Fibroblast of the aortic adventitia (primary cell): ENCODE measurements around the gene CELF4. TPM values are rescaled to one million over a fixed set of nuclear protein-coding genes. Genes with fewer than 3 reads are reported as not detected.

Experiments used
- DNase-seq: peaks from one replicate; pipeline ENCODE4 v3.0.0-alpha.2; 2010; ENCODE audit warnings: low read depth
- H3K4me3 ChIP-seq: 2 replicates; pipeline ENCODE4 v1.5.1; 2011; ENCODE audit warnings: low read depth, mild to moderate bottlenecking, control low read depth, low read length, moderate library complexity
- total RNA-seq: library from RNA; depleted of rRNA; stranded (reverse); fragments of >200 nt; gene quantifications from 2 replicates; pipeline ENCODE4 v1.2.3, GENCODE V29; 2012; ENCODE audit warnings: low replicate concordance
- TF ChIP-seq, protein P1 (sequence below): IDR thresholded peaks from 2 replicates; pipeline ENCODE4 v1.5.1; 2011; ENCODE audit warnings: mild to moderate bottlenecking, low read length, control low read depth, inconsistent platforms; ENCODE audit not compliant: insufficient read depth

Gene CELF4
- total RNA-seq, 1 donor = not detected

DNA sequence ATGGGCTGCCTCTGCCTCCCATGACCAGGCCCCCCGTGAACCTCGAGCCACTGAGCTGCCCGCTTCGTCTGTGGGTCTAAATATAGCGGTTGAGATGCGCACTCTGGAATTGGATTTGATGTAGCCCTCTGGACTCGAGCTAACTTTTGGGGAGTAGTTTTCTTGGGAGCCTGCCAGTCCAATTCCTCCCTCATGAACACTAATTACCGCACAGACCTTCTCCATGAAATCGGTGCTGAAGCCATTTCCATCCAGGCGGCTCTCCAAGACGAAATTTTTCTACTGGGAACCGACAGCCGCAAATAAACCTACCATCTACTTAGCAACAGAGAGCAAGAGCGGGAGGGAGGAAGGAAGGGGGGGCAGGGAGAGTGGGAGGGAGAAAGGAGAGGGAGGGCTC lies 63.6 kb downstream of the CELF4 start:
- no peak overlapping the region for H3K4me3 ChIP-seq
- DNase-seq = no peak
- TF ChIP-seq, protein P1, sequence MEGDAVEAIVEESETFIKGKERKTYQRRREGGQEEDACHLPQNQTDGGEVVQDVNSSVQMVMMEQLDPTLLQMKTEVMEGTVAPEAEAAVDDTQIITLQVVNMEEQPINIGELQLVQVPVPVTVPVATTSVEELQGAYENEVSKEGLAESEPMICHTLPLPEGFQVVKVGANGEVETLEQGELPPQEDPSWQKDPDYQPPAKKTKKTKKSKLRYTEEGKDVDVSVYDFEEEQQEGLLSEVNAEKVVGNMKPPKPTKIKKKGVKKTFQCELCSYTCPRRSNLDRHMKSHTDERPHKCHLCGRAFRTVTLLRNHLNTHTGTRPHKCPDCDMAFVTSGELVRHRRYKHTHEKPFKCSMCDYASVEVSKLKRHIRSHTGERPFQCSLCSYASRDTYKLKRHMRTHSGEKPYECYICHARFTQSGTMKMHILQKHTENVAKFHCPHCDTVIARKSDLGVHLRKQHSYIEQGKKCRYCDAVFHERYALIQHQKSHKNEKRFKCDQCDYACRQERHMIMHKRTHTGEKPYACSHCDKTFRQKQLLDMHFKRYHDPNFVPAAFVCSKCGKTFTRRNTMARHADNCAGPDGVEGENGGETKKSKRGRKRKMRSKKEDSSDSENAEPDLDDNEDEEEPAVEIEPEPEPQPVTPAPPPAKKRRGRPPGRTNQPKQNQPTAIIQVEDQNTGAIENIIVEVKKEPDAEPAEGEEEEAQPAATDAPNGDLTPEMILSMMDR = no peak

DNA sequence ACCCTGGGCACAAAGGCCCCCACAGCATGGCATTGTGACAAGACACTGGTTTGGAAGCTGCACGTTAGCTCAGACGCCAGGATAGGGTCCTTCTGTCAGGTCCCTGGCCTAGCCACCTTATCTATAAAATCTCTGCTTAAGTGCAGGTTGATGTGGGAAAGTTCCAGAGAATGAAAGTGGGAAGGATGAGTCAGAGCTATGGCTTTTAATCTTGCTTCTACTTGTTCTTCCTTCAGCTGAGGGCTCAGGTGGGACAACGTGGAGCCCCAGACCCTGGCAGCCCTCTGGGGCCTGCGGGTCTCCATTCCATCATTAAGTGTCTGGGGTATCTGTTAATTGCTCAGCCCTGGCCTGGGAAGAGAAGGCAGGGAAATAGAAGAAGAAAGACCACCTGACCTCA lies 64.5 kb downstream of the CELF4 start:
- TF ChIP-seq, protein P1 = no peak
- no peak for DNase-seq
- H3K4me3 ChIP-seq = no peak overlapping the region

DNA sequence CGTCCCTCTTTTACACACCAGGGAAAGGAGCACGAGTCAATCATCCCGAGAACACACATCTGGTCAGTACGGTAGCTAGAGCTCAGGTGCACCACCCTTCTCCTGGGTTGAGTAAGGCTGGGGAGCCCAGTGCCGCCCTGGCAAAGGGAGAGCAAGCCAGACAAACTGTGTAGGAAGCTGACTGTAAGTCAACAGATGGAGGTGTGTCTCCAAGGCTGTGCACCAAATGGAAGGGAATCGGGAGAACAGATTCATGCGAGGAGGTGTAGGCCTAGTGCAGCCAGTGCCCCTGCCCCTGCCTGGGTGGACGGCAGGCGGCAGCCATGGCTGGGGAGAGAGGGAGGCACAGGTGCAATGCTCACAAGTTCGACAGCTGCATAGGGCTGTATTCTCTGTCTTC lies 65.7 kb downstream of the CELF4 start:
- DNase-seq = no peak
- TF ChIP-seq, protein P1 = no peak

DNA sequence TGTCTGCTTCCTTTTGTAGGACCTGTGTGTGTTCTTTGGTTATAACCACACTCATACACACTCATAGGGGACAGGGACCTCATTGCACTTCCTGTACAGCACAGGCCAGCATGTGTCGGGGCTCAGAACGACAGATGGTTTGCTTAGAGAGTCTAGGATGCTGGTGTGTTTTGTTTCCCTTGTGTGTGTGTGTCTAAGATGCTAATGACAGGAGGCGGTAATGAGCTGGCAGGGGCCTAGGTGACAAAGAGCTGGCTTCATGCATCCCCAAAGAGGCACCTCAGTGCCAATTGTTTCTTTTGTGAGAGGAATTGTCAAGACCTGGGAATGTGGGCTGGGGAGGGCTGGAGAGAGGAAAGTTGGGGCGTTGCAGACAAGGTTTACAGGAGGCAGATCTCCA lies 66.6 kb downstream of the CELF4 start:
- TF ChIP-seq, protein P1 = no peak
- no peak overlapping the region for H3K4me3 ChIP-seq
- no peak for DNase-seq

More for the DNA sequence above, 65.7 kb downstream of the CELF4 start:
- H3K4me3 ChIP-seq = no peak overlapping the region

DNA sequence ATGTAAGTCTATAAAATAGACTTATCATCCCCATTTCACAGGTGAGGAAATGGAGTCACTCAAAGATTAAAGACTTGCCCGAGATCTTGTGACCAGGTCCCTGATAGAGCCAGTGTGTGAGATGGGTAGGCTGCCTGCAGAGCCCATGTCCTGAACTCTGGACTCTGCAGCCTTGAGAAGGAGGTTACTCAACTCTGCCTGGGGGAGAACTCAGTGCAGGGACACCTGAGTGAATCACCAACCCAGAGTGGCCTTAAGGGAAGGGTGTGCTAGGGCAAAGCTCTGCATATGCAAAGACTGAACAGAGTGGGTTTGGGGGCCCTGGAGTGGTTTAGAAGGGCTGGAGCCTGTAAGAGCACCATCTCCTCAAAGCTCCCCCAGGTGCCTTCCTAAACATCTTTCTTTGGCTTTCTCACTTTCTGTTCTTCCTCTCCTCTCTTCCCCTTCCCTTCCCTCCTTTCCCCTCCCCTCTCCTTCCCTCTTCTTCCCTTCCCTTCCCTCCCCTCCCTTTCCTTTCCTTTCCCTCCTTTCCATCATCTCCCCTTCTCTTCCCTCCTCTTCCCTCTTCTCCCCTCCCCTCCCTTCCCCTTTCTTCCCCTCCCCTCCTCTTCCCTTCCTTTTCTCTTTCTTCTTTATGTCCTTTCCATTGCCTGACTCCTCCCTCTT lies 67.6 kb downstream of the CELF4 start:
- H3K4me3 ChIP-seq = no peak overlapping the region
- no peak for DNase-seq
- TF ChIP-seq, protein P1 = no peak

DNA sequence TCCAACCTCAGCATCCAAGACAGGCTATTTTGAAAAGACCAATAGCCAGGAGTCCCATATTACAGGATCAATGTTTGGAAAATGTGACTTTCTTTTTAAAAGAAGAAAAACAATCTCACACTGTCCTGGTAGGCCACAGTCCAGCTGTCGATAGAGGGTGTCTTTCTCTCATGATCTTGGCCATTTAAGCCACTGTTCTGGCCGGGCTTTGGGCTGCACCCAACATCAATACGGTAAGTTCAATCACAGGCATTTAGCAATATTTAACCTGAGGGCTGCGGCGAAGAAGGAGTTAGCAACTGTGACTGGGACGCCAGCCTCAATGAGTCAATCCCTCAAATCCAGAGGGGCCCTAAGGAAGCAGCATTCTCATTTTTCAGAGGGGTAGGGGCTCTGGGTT lies 69.0 kb downstream of the CELF4 start:
- H3K4me3 ChIP-seq = no peak overlapping the region
- TF ChIP-seq, protein P1 = no peak
- DNase-seq = no peak

DNA sequence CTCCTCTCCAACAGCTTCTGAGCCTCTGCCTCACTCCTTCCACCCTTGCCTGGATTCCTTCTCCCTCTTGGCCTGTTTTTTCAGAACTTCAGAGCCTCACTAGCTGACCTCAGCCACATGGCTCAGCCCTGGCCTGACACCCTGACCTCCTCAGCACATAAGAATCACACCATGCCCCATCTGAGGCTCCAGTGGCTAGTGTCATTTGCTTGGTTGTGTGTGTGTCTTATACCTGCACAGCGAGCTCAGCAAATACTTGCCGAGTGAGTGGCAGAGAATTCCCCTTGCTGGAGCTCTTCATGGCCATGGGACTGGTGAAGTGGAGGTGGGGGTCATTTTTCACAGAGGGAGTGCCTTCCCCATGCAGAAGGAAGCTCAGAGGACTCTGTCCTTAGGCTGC lies 70.2 kb downstream of the CELF4 start:
- H3K4me3 ChIP-seq = no peak overlapping the region
- TF ChIP-seq, protein P1 = no peak
- no peak for DNase-seq
